GM12892 (cell line): ENCODE results near the gene CYSTM1.

Experiments
- POLR2A ChIP-seq: IDR thresholded peaks from 2 replicates; pipeline ENCODE4 v1.6.1; 2011; ENCODE audit warnings: low read depth, low read length, control low read depth
- POLR2AphosphoS5 ChIP-seq: IDR thresholded peaks from 2 replicates; pipeline ENCODE4 v1.6.1; 2011; ENCODE audit warnings: low read depth, low read length, control low read depth

- no peak for TF ChIP-seq POLR2AphosphoS5
- TF ChIP-seq POLR2A: no peak
Observed at GRCh38 chr5:140248414-140248813, 73.4 kb downstream of the CYSTM1 start.
